Activated CD8-positive, alpha-beta memory T cell treated with anti-CD3 and anti-CD28 coated beads, Interleukin-2, amount 50 U/mL, for 4 hours (primary cell): Measurements from ENCODE around the gene HDAC4.

Source experiments
- DNase-seq: peaks from one replicate; pipeline ENCODE4 v3.0.0-alpha.2; 2020

Gene HDAC4

GRCh38 chr2:239365782-239366435 is 34.9 kb downstream of the HDAC4 start:
- no peak for DNase-seq

GRCh38 chr2:239365071-239365781 is 35.6 kb downstream of the HDAC4 start:
- DNase-seq, result no peak

- DNase-seq, result no peak
Observed at GRCh38 chr2:239363946-239364637, 36.7 kb downstream of the HDAC4 start.

- no peak for DNase-seq
Observed at GRCh38 chr2:239362507-239362906, 38.3 kb downstream of the HDAC4 start.

- no peak for DNase-seq
Observed at GRCh38 chr2:239361311-239361642, 39.5 kb downstream of the HDAC4 start.

- DNase-seq, result no peak
Observed at GRCh38 chr2:239360421-239361310, 40.2 kb downstream of the HDAC4 start.

GRCh38 chr2:239360008-239360407 is 40.8 kb downstream of the HDAC4 start:
- DNase-seq, result no peak

GRCh38 chr2:239359196-239359912 is 41.5 kb downstream of the HDAC4 start:
- no peak for DNase-seq

GRCh38 chr2:239358062-239358754 is 42.6 kb downstream of the HDAC4 start:
- DNase-seq, result no peak

GRCh38 chr2:239355724-239356123 is 45.1 kb downstream of the HDAC4 start:
- no peak for DNase-seq

GRCh38 chr2:239355139-239355538 is 45.7 kb downstream of the HDAC4 start:
- no peak for DNase-seq

GRCh38 chr2:239354791-239355136 is 46.1 kb downstream of the HDAC4 start:
- no peak for DNase-seq

- no peak for DNase-seq
Observed at GRCh38 chr2:239354132-239354790, 46.6 kb downstream of the HDAC4 start.

GRCh38 chr2:239353692-239354091 is 47.1 kb downstream of the HDAC4 start:
- no peak for DNase-seq

GRCh38 chr2:239351687-239352086 is 49.1 kb downstream of the HDAC4 start:
- no peak for DNase-seq

- DNase-seq, result no peak
Observed at GRCh38 chr2:239349453-239350135, 51.2 kb downstream of the HDAC4 start.

- DNase-seq, result no peak
Observed at GRCh38 chr2:239348563-239349452, 52.0 kb downstream of the HDAC4 start.

- DNase-seq, result no peak
Observed at GRCh38 chr2:239346676-239347075, 54.1 kb downstream of the HDAC4 start.

- no peak for DNase-seq
Observed at GRCh38 chr2:239345251-239345650, 55.6 kb downstream of the HDAC4 start.

- no peak for DNase-seq
Observed at GRCh38 chr2:239344857-239345216, 56.0 kb downstream of the HDAC4 start.
